Fibroblast of pulmonary artery (primary cell): ENCODE data around the gene CPLX1.

Source experiments
- DNase-seq: peaks from one replicate; pipeline ENCODE4 v3.0.0-alpha.2; 2010; ENCODE audit warnings: low read depth
- H3K4me3 ChIP-seq: replicated peaks from 2 replicates; pipeline ENCODE4 v1.5.1; 2011; ENCODE audit warnings: low read depth, mild to moderate bottlenecking, control low read depth, low read length, moderate library complexity
- TF ChIP-seq, protein P1 (sequence below): IDR thresholded peaks from 2 replicates; pipeline ENCODE4 v1.5.1; 2011; ENCODE audit warnings: mild to moderate bottlenecking, control low read depth, low read length, inconsistent platforms; ENCODE audit errors: missing control alignments

CPLX1 gene

DNA sequence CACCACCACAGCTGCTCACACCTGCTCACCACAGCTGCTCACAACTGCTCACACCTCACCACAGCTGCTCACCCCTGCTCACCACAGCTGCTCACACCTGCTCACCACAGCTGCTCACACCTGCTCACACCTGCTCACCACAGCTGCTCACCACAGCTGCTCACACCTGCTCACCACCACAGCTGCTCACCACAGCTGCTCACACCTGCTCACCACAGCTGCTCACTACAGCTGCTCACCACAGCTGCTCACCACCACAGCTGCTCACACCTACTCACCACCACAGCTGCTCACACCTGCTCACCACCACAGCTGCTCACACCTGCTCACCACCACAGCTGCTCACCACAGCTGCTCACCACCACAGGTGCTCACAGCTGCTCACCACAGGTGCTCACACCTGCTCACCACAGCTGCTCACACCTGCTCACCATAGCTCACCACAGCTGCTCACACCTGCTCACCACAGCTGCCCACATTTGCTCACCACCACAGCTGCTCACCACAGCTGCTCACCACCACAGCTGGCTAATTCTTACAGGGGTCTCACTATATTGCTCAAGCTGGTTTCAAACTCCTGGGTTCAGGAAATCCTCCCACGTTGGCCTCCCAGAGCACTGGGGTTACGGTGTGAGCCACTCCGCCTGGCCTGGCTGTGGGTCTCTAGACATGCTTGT, 30.4 kb upstream of the CPLX1 start:
- no peak for DNase-seq
- no peak overlapping the region for H3K4me3 ChIP-seq
- TF ChIP-seq, protein P1, sequence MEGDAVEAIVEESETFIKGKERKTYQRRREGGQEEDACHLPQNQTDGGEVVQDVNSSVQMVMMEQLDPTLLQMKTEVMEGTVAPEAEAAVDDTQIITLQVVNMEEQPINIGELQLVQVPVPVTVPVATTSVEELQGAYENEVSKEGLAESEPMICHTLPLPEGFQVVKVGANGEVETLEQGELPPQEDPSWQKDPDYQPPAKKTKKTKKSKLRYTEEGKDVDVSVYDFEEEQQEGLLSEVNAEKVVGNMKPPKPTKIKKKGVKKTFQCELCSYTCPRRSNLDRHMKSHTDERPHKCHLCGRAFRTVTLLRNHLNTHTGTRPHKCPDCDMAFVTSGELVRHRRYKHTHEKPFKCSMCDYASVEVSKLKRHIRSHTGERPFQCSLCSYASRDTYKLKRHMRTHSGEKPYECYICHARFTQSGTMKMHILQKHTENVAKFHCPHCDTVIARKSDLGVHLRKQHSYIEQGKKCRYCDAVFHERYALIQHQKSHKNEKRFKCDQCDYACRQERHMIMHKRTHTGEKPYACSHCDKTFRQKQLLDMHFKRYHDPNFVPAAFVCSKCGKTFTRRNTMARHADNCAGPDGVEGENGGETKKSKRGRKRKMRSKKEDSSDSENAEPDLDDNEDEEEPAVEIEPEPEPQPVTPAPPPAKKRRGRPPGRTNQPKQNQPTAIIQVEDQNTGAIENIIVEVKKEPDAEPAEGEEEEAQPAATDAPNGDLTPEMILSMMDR = no peak

DNA sequence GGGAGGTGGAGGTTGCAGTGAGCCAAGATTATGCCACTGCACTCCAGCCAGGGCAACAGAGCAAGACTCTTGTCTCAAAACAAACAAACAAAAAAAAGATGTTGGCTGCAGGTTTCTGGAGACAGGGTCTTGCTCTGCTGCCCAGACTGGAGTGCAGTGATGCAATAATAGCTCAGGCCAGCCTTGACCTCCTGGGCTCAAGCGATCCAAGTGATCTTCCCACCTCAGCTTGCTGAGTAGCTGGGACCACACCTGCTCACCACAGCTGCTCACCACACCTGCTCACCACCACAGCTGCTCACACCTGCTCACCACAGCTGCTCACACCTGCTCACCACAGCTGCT, 29.9 kb upstream of the CPLX1 start:
- DNase-seq = no peak
- no peak overlapping the region for H3K4me3 ChIP-seq
- TF ChIP-seq, protein P1 = no peak

DNA sequence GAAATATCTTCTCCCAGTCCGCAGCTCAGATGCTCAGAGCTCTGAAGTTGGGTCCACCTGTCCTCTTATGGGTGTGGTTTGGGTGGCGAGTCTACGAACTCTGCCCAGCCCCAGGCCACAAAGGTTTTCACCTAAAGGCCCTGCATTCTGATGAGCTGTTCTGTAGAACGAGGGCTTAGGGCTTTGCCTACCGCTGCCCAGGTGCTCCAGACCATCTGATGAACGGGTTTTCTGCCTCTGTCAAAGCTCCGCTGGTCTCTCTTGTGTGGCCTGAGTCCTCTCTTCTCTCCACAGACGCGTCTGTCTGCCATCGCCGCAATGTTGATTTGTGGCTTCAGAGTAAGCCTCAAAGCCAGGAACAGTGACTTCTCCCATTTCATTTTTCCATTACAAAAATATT, 28.4 kb upstream of the CPLX1 start:
- no peak for DNase-seq
- no peak overlapping the region for H3K4me3 ChIP-seq
- TF ChIP-seq, protein P1 = no peak

DNA sequence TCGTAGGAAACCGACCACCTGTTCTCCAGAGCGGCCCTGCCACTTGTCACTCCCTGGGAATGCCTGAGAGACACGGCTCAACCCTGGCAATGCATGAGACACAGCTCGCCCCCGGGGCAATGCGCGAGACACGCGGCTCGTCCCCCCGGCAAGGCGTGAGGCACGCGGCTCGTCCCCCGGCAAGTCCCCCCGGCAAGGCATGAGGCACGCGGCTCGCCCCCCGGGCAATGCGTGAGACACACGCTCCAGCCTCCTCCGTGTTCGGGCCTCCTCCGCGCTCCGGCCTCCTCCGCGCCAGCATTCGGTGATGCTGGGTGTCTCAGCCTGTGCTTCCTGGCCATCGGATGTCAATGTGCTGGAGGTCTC, 27.5 kb upstream of the CPLX1 start:
- TF ChIP-seq, protein P1 = no peak
- DNase-seq = no peak
- no peak overlapping the region for H3K4me3 ChIP-seq

DNA sequence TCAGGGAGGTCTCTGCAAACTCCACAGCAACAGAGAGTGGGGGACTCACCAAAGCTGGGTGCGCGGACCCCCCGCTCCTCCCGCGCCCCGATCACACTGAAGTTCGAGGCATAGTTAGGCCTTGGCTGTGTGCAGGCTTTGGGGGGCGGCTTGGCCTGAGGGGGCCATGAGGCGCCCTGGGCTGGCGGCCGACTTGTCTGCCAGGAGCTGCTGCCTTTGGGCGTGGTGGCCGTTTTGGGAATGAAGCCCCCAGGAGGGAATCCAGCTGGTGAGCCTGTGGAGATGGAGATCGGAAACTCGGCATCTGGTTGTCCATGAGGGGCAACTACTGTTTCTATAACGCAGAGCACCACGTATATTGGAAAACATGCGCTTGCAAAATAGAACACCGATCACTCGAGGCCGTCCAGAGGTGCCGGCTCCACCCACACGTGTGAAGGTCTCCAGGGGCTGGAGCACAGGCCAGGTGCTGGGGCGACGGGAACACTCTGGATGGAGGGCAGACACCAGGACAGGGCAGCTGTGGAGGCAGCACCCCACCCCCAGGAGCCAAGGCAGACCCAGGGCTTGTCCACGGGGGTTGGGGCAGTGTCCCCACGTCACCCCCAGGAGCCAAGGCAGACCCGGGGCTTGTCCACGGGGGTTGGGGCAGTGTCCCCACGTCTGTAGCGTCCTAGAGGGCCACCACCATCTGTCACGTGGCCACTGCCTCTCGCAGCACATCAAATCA, 25.9 kb upstream of the CPLX1 start:
- no peak overlapping the region for H3K4me3 ChIP-seq
- DNase-seq = no peak
- TF ChIP-seq, protein P1 = no peak

DNA sequence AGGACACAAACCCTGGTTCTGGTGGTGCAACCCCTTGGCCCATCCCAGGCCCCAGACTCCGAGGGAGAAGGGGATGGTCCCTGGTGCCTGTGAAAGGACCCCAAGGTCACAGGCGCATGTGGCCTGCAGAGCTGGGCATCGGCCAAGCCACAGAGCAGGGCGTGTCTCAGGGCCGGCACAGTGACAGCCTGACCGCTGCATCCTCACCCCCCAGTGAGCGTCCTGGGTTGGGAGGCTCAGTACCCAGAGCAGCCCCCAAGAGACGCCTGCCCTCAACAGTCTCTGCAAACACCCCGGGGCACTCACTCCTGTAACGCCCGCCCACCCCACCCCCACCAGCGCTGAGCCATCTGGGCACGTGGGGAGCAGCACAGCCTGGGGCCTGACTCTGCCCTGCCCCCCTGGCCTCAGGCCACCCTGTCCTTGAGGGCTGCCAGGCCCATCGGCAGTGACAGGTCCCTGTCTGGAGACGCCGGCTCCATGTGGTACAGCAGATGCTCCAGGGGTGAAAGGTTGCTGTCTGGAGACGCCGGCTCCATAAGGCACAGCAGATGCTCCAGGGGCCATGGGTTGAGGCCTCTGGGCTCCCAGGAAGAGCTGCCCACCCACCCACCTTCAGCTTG, 24.5 kb upstream of the CPLX1 start:
- TF ChIP-seq, protein P1 = no peak
- H3K4me3 ChIP-seq = no peak overlapping the region
- no peak for DNase-seq
